SH-SY5Y (cell line): ENCODE results near the gene GALR1.

Experiments
- GATA2 ChIP-seq: IDR thresholded peaks from 2 replicates; pipeline ENCODE4 v1.6.1; 2011; ENCODE audit warnings: mild to moderate bottlenecking, low read depth, low read length
- GATA3 ChIP-seq: IDR thresholded peaks from 2 replicates; pipeline ENCODE4 v1.6.1; 2011; ENCODE audit warnings: low read depth, mild to moderate bottlenecking, low read length, moderate library complexity

The GALR1 gene, protein sequence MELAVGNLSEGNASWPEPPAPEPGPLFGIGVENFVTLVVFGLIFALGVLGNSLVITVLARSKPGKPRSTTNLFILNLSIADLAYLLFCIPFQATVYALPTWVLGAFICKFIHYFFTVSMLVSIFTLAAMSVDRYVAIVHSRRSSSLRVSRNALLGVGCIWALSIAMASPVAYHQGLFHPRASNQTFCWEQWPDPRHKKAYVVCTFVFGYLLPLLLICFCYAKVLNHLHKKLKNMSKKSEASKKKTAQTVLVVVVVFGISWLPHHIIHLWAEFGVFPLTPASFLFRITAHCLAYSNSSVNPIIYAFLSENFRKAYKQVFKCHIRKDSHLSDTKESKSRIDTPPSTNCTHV

DNA sequence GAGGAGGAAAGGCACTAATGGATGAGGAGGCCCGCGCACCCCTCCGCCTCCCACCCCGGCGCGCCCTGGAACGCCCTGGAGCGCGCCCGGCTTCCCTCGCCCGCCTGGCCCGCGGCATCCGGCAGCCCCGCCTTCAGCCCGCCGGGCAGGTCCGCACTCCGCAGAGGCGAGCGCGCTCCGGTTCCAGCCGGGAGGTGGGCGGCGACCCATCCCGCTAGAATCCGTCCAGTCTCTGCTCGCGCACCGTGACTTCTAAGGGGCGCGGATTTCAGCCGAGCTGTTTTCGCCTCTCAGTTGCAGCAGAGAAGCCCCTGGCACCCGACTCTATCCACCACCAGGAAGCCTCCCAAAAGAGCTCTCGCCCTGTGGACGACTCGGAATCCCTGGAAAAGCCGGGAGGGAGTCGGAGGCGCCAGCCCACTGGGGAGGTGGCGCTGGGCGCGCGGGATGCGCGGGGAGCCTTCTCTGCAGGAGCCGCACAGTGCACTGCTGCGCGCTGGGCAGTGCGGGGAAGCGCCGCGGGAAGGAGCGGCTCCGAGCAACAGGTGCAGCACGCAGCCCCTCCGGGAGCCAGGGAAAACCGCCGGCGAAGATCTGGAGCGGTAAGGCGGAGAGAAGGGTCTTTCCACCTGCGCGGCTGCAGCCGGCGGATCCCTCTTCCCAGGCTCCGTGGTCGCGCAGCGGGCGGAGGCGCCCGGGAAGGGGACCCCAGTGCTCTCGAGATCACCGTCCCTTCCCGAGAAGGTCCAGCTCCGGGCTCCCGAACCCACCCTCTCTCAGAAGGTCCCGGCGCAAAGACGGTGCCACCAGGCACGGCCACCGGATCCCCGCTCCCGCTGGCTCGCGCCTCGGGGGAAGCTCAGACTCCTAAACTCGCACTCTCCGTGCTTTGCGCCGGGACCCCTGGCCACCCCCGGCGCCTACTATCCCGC lies at the start of gene GALR1:
TSS of gene GALR1 (plus strand) at position 280 of the 932 bp plus-strand sequence. CDS start 701 bp downstream, outside the sequence.
- TF ChIP-seq GATA3: no peak
- TF ChIP-seq GATA2: no peak

DNA sequence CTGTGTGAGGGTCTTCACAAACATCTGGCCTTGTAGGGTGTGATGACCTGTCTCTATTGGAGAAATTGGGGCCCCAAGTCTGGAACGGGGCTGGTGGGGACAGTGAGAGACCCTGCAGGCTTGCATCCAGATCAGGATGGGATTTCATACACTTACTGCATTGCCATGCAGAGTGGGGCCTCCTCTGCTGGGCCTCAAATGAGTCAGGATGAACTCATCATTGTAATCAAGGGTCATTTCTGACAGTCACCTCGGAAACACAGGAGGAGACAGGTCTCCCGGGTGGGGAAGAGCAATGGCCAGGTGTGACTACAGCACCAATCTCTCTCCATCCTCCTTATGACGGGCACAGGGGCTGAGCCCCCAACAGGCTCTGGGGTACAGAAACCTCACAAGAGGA lies 48.1 kb upstream of the GALR1 start:
- no peak for TF ChIP-seq GATA2
- no peak for TF ChIP-seq GATA3

DNA sequence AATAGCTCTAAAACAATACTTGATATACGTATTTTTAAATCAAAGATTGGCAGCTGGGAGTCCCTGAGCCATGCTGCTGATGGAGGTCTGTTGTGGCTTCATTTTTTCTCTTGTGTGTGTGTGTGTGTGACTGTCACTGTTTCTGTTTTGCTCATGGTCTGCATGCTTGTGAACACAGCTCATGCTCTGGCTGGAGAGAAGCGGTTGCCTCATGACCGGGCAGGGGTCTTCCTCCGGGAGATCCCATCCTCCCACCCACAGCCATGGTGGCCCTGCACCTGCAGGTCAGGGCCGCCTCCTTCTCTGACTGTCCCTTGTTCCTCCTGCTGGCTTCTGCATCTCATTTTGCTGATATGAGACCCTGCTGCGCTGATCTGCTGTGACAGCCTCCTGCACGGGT lies 47.3 kb upstream of the GALR1 start:
- TF ChIP-seq GATA2: no peak
- TF ChIP-seq GATA3: no peak

DNA sequence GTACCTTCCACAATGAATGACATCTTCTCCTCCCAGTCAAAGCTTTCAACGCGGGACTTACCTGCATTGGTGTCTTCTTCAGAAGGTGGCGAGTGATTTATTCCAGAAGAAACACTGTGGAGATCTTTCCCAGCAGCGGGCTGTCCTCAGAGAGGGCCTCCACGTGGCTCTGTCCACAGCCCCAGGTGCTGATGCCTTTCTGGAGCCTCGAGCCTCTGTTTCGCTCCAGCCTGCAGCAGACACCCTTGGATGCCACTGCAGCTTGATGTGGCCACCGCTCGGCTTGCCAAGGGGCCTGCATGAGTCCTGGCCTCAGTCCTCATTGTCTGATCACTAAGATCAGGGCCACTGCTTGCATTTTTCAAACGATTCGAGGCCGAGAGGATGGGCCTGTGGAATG lies 46.6 kb upstream of the GALR1 start:
- no peak for TF ChIP-seq GATA3
- TF ChIP-seq GATA2: no peak

DNA sequence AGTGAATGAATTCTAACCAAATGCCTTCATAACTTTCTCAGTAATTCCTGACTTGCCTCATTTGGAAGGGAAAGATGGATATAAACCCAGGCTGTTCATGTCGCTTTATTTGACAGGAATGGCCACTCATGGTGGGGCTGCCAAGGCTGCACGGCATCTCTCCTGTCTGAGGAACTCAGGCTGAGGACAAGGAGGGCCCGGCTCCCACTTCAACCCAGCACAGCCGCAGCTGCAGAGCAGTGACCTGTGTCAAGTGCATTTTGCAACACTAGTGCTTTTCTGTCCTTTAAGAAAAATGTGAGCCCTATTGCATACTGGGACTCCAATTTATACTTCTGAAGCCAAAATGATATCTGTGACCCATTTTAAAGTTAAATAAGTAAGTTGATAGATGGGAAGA lies 45.8 kb upstream of the GALR1 start:
- no peak for TF ChIP-seq GATA3
- TF ChIP-seq GATA2: no peak

DNA sequence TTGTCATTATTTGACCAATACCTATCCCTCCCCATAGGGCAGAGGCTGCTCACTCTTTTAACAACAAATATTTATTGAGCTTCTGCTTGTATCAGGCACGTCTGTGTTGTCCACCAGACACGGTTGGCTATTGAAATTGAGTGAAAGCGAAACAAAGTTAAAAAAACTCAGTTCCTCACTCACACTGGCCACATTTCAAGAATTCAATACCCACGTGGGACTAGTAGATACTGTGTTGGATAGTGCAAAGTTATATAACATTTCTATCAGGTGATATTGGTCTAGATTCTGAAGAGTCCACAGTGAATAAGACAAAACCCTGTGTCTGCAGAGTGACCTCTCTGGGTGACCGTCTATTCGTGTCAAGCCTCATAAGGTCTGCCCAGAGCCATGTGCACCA lies 43.9 kb upstream of the GALR1 start:
- no peak for TF ChIP-seq GATA3
- TF ChIP-seq GATA2: no peak

DNA sequence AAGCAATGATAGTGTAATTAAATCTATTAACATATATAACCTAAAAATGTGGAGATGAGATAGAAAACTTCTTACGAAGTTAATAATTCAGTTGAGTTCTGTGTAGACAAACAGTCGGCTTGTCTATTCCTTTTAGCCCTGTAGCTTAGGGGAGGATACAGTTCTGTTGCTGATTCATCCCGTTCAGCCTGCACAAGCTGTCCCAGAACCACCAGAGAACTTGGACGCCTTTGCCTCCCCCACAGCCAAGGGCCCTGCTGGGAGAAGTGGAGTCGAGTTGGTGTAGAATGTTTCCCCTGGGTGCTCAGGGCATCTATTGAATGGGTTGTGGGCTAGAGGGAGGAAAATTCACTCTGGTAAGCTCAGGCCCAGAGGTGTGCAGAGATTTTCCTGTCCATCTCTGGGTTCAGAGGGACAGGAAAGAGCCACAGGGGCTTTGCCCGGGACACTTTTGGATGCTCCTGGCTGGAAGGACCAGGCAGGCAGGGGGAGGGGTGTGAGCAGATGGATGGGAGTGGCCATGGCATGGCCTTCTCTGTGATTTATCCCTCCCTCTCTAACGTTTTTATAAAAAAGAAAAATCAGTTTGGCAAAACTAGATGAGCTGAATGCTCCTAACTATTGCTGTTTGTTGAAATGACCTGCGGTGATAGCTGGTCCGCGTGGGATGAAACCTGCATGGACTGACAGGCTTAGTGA lies 42.8 kb upstream of the GALR1 start:
- TF ChIP-seq GATA2 (no peak), GATA3 (no peak)

DNA sequence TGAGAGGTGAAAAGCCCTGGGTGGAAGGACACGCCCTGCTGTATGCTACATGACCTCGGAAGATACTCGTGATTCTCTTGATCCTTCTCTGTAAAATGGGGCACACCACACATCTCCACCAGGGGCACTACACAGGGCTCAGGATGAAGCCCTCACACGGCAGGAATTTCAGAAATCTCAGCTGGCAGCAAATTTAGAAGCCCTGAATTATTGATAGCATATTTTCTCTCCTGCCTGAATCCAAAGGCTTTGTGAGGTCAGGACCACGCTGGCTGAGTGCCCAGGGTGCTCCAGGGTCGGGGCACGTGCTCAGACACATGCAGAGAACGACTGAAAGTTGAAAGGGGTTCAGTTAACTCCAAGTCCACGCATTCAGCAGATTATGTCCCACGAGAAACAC lies 42.1 kb upstream of the GALR1 start:
- no peak for TF ChIP-seq GATA3
- TF ChIP-seq GATA2: no peak

DNA sequence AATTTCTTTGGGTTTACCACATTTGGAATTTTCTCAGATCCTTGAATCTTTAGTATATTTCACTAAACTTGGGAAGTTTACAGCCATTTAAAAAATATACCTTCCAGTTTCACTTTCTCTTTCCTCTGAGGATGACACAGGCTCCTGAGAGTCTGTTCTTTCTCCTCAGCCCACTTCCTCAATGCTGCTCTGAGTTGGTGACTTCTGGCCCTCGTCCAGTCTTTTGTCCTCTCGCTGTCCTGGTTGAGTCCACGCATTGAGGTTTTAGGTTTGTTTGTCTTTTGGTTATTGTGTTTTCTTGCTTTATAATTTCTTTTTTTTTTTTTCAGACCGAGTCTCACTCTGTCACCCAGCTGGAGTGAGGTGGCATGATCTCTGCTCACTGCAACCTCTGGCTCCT lies 40.7 kb upstream of the GALR1 start:
- TF ChIP-seq GATA3 (no peak), GATA2 (no peak)

DNA sequence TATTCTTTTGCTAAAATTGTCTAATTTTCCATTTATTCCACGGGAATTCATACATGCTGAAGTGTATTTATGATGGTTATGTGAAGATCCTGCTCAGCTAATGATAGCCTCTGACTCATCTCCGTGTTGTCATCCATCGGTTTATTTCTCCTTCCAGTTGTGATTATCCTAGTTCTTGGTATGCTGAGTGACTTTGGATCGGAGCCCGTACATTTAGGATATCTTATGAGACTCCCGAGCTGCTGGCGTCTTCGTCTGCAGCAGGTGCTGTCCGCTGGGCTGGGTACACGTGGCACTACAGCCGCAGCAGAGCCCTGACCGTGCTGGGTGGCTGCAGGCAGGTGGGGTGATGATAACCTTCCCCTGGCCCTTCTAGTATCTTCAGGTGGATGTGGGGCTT lies 40.1 kb upstream of the GALR1 start:
- TF ChIP-seq GATA3 (no peak), GATA2 (no peak)

DNA sequence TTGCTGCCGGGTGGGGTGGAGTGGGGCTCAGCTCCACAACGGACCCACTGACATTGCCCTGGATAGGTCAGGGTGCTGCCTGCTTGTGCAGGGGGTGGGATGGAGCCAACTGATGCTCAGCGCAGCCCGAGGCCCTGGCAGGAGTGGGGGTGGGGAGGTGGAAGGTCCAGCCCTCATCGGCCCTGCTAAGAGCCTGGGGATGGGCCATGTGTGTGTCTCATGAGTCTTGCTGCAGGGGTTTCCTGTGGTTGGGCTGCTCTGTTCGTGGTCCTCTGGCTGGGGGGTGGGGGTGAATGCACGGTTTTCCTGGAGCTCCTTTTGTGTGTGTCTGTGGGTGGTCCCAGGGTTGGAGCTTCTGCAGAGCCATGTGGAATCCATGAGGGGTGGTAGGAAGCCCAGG lies 39.4 kb upstream of the GALR1 start:
- TF ChIP-seq GATA3: no peak
- no peak for TF ChIP-seq GATA2

DNA sequence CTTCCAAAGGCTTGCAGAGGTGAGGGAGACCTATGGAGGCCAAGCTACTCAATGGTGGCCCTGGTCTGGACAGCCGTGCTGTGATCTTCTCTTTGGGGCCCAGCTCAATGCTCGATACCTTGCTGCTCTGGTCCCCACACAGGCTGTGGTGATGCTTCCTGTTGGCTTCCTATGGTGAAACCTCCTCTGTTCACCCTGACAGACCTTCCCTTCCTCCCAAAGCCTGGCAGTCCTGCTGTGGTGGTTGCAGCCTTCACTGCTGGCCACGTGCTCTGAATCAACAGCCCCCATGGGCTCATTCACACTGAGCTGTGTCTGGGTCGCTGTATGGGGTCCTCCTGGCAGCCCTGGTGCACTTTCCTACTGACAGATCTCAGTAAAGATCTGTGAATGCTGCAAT lies 31.0 kb upstream of the GALR1 start:
- no peak for TF ChIP-seq GATA3
- no peak for TF ChIP-seq GATA2

DNA sequence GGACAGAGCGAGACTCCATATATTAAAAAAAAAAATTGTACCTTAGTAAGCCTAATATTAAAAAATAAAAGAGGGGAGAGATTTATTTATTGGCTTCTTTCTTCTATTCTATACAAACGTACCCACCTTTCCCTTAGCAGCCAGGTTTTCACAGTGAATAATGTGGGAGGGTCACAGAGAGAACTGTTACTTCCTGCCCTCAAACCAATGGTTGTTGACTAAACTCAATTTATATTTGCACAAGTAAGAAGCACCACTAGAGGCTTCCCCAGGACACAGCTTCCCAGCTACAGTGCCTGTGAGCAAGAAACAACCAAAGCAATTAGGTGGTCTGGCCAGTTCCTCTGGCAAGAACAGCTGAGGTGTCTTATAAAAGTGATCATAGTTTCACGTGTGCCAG lies 28.9 kb upstream of the GALR1 start:
- TF ChIP-seq GATA2 (no peak), GATA3 (no peak)

DNA sequence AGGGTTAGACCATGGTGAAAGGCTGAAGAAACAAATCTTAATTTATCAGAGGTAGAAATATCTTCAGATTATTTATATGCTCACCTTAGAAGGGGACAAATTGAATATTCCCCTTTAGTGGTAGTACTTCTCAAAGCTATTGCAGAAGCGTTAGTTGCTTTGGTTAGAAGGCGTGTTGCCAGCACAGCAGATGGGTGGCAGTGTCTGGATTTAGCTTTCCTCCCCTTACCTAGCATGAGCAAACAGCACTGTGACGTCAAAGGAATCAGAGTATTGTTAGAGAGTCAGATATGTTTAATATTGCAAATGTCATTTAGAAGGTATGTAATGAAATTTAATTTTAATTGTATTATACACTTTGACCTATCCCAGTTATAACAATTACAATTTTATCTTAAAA lies 27.2 kb upstream of the GALR1 start:
- no peak for TF ChIP-seq GATA3
- no peak for TF ChIP-seq GATA2

DNA sequence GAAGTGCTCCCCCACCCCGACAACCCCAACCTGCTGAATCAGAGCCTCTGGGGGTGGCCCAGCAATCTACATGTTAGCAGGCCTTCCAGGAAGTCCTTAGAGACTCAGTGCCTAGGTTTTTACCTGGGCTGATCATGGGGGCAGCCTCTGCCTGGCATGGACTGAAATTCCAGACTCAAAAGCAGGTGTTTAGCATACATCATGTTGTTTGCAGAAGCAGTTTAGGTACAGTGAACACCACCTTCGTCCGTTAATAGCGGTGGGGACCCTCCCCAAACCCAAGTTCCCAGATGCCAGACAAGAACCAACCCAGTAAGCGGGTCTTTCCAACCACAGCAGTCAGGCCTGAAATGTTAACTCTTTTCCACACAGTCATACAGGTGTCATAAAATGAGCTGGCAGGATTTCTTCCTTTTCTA lies 26.4 kb upstream of the GALR1 start:
- TF ChIP-seq GATA3 (no peak), GATA2 (no peak)
